IMR-90 (cell line): Measurements from ENCODE around the gene AFG3L2. TPM values are rescaled to one million over a fixed set of nuclear protein-coding genes. Genes with fewer than 3 reads are reported as not detected.

ENCODE experiments used
- ATAC-seq: fragments of 200-7000 bp; cut with Tn5 transposase; 2 replicates; pipeline ENCODE4 v1.9.1; 2020; ENCODE audit warnings: low read depth, mild to moderate bottlenecking, moderate library complexity
- BruUV-seq: library from RNA; stranded (reverse); fragments of 400-500 nt; replicated peaks from 2 replicates; lab custom pipeline; 2021; lab: Mats Ljungman, UMichigan
- CTCF ChIA-PET: fragments of 300-600 bp; formaldehyde crosslinking; extraction: SDS; loops from one replicate; lab custom pipeline; 2021; ENCODE audit warnings: antibody characterized with exemption; lab: Yijun Ruan, JAX
- POLR2A ChIA-PET: fragments of 300-600 bp; sonication (Branson Sonifier 250); formaldehyde crosslinking; loops from one replicate; lab custom pipeline; 2022; ENCODE audit warnings: antibody characterized with exemption; ENCODE audit not compliant: unreplicated experiment; lab: Charles Lee
- DNase-seq: peaks from one replicate; pipeline ENCODE4 v3.0.0; 2013
- H2AFZ ChIP-seq: replicated peaks from 2 replicates; pipeline ENCODE3; 2013; ENCODE audit warnings: low read length, mild to moderate bottlenecking; ENCODE audit not compliant: poor library complexity
- H2AK5ac ChIP-seq: 2 replicates; pipeline ENCODE4 v1.6.1; 2013; ENCODE audit warnings: low read depth, low read length, inconsistent platforms
- H2AK9ac ChIP-seq: replicated peaks from 2 replicates; pipeline ENCODE3; 2013; ENCODE audit warnings: mild to moderate bottlenecking, low read depth, low read length, moderate library complexity; ENCODE audit not compliant: poor library complexity
- H2BK120ac ChIP-seq: 2 replicates; pipeline ENCODE4 v1.6.1; 2013; ENCODE audit warnings: low read depth, low read length, inconsistent platforms
- H2BK15ac ChIP-seq: 3 replicates; pipeline ENCODE4 v1.6.1; 2013; ENCODE audit warnings: low read depth, low read length, inconsistent platforms
- H2BK20ac ChIP-seq: 2 replicates; pipeline ENCODE4 v1.6.1; 2013; ENCODE audit warnings: low read depth, mild to moderate bottlenecking, inconsistent platforms, low read length, moderate library complexity
- H2BK5ac ChIP-seq: 2 replicates; pipeline ENCODE4 v1.6.1; 2013; ENCODE audit warnings: mild to moderate bottlenecking, low read depth, low read length, inconsistent platforms; ENCODE audit not compliant: poor library complexity, severe bottlenecking
- H3K14ac ChIP-seq: replicated peaks from 2 replicates; pipeline ENCODE4 v1.6.1; 2013; ENCODE audit warnings: low read depth, low read length, inconsistent platforms
- H3K18ac ChIP-seq: 2 replicates; pipeline ENCODE4 v1.6.1; 2013; ENCODE audit warnings: low read depth, low read length, control low read depth
- H3K23ac ChIP-seq: 2 replicates; pipeline ENCODE4 v1.6.1; 2013; ENCODE audit warnings: low read depth, low read length, inconsistent platforms
- H3K27ac ChIP-seq: 2 replicates; pipeline ENCODE4 v1.5.1; 2013; ENCODE audit warnings: mild to moderate bottlenecking, control low read depth, low read length; ENCODE audit not compliant: insufficient read depth
- H3K27me3 ChIP-seq: 2 replicates; pipeline ENCODE4 v1.6.1; 2013; ENCODE audit warnings: low read length; ENCODE audit not compliant: control insufficient read depth, insufficient read depth
- H3K36me3 ChIP-seq: 2 replicates; pipeline ENCODE4 v1.6.1; 2013; ENCODE audit warnings: low read length, mixed read lengths; ENCODE audit not compliant: control insufficient read depth, insufficient read depth
- H3K4ac ChIP-seq: 2 replicates; pipeline ENCODE4 v1.6.1; 2013; ENCODE audit warnings: low read depth, low read length, inconsistent platforms
- H3K4me1 ChIP-seq: 2 replicates; pipeline ENCODE4 v1.6.1; 2013; ENCODE audit warnings: low read length, mixed read lengths; ENCODE audit not compliant: control insufficient read depth, insufficient read depth
- H3K4me2 ChIP-seq: 2 replicates; pipeline ENCODE4 v1.6.1; 2013; ENCODE audit warnings: low read depth, mild to moderate bottlenecking, control low read depth, low read length, moderate library complexity
- H3K4me3 ChIP-seq: 2 replicates; pipeline ENCODE4 v1.5.1; 2013; ENCODE audit warnings: low read depth, mild to moderate bottlenecking, control low read depth, low read length, moderate library complexity; ENCODE audit not compliant: insufficient read depth
- H3K56ac ChIP-seq: 2 replicates; pipeline ENCODE4 v1.6.1; 2013; ENCODE audit warnings: low read length, inconsistent platforms; ENCODE audit not compliant: insufficient read depth; ENCODE audit errors: extremely low read depth
- H3K79me1 ChIP-seq, 2 experiments: 2 replicates each; pipeline ENCODE4 v1.6.1; 2013; ENCODE audit warnings: low read length in 2 of 2, inconsistent platforms in 1 of 2, low read depth in 1 of 2
- H3K9ac ChIP-seq: 2 replicates; pipeline ENCODE4 v1.6.1; 2013; ENCODE audit warnings: low read depth, low read length, control low read depth
- H3K9me1 ChIP-seq: 2 replicates; pipeline ENCODE4 v1.6.1; 2013; ENCODE audit warnings: low read length, inconsistent platforms; ENCODE audit not compliant: insufficient read depth
- H3K9me3 ChIP-seq: 2 replicates; pipeline ENCODE4 v1.6.1; 2013; ENCODE audit warnings: low read length; ENCODE audit not compliant: control insufficient read depth, insufficient read depth
- H4K20me1 ChIP-seq: 2 replicates; pipeline ENCODE4 v1.6.1; 2013; ENCODE audit warnings: low read length, inconsistent platforms; ENCODE audit not compliant: insufficient read depth
- H4K5ac ChIP-seq: 2 replicates; pipeline ENCODE4 v1.6.1; 2013; ENCODE audit warnings: mild to moderate bottlenecking, low read depth, low read length, control low read depth
- H4K8ac ChIP-seq, 2 experiments: 2 replicates each; pipeline ENCODE4 v1.6.1; 2013; ENCODE audit warnings: low read depth in 2 of 2, low read length in 2 of 2, control low read depth in 1 of 2, inconsistent platforms in 1 of 2
- H4K91ac ChIP-seq: 2 replicates; pipeline ENCODE4 v1.6.1; 2013; ENCODE audit warnings: low read depth, low read length, inconsistent platforms; ENCODE audit not compliant: insufficient read depth
- MXI1 ChIP-seq: IDR thresholded peaks from 2 replicates; pipeline ENCODE4 v1.6.1; 2012; ENCODE audit warnings: low read depth, mild to moderate bottlenecking, low read length, moderate library complexity, borderline replicate concordance
- WGBS, 2 experiments: methylation state at CpG; one replicate each; pipeline versions ENCODE4 v1.1.5 to v1.1.7; 2013; ENCODE audit warnings: missing lambda C conversion rate in 2 of 2; ENCODE audit not compliant: insufficient read length in 1 of 2; ENCODE audit errors: extremely low coverage in 2 of 2; 5-methylcytosine and 5-hydroxymethylcytosine counted together
- dilution Hi-C: fragments of 300-500 bp; cut with HindIII; formaldehyde crosslinking; loops from one replicate; pipeline ENCODE4 v1.14.3; 2018; ENCODE audit warnings: low sequenced_read_pairs; ENCODE audit not compliant: unreplicated experiment
- in situ Hi-C: fragments of 300-500 bp; cut with MboI; formaldehyde crosslinking; loops from 3 replicates; pipeline ENCODE4 v1.14.3; 2019; ENCODE audit warnings: low sequenced_read_pairs, inconsistent platforms, mixed read lengths
- intact Hi-C: fragments of 100-400 bp; cut with micrococcal nuclease; formaldehyde crosslinking; loops from 2 replicates; pipeline ENCODE4 v1.10.0; 2022
- polyA plus RNA-seq, 3 experiments: library from polyadenylated mRNA; depleted of rRNA; stranded (reverse); fragments of >200 nt; gene quantifications; 2 replicates each; pipeline ENCODE4 v1.2.3, GENCODE V29; 2012; ENCODE audit warnings: low replicate concordance in 1 of 3
- total RNA-seq: library from RNA; depleted of rRNA; stranded (reverse); fragments of >200 nt; gene quantifications from 2 replicates; pipeline ENCODE4 v1.2.3, GENCODE V29; 2012

Gene AFG3L2
- total and polyA plus RNA-seq, 2 of the 4 experiments (the other 2 are of a cell fraction): 26.9 to 37.6 TPM

DNA sequence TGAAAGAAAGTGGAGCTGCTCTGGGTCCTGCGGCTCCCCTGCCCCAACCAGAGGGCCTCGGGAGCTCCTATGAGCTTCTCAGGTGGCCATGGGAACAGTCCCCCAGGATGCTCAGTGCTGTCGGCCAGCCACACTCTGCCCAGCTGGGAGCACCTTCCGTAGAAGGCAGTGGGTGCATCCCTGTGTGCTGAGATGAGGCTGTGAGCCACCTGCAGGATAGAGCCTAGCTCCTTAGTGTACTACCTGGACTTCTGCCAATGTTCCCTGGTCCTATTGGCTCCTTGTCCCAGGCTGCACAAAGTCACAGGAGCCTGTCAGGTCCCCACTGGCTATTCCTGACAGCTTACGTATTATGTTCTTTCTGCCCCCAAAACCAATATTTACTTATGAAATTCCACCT, 46.8 kb upstream of the AFG3L2 start:
- intact Hi-C loops (no loop called here), in situ Hi-C loops (no loop called here), dilution Hi-C loops (no loop called here)
- H3K23ac ChIP-seq: no peak overlapping the region
- 100% methylated on average over 1 of the region's 5 CpGs; no CpG with 5 or more reads in 1 of the 2 experiments for WGBS, 2 experiments
- H2BK120ac ChIP-seq: no peak overlapping the region
- no peak overlapping the region for H2BK5ac ChIP-seq
- no peaks in the 10 kb centered on the region for H3K27me3 ChIP-seq
- no peak overlapping the region for H3K18ac ChIP-seq
- DNase-seq: no peak
- POLR2A ChIA-PET: no interaction called here
- peaks cover 3% of the 10 kb centered on the region; the same call in 1 of the 2 replicates for H3K9me1 ChIP-seq
- H3K9me3 ChIP-seq: peaks cover 6% of the 10 kb centered on the region
- CTCF ChIA-PET: no interaction called here
- H3K27ac ChIP-seq: no peak overlapping the region
- H3K36me3 ChIP-seq: peaks cover 17% of the 10 kb centered on the region
- no peak overlapping the region for H3K14ac ChIP-seq
- no peak overlapping the region for H3K4ac ChIP-seq
- H2AFZ ChIP-seq: no peak overlapping the region
- no TSS peak for BruUV-seq
- H4K8ac ChIP-seq: no peak overlapping the region
- no peak overlapping the region for H3K9ac ChIP-seq
- no peak overlapping the region for H2AK5ac ChIP-seq
- H2BK20ac ChIP-seq: no peak overlapping the region
- H4K91ac ChIP-seq: no peak overlapping the region
- no peak overlapping the region for H4K5ac ChIP-seq
- no peaks in the 10 kb centered on the region for H4K20me1 ChIP-seq
- no peak overlapping the region for H2AK9ac ChIP-seq
- TF ChIP-seq MXI1: no peak
- no peak overlapping the region for H3K4me2 ChIP-seq
- ATAC-seq: no peak
- 0 out of 2 replicates have a peak, but pooled peaks cover 2% of the 10 kb centered on the region for H3K4me1 ChIP-seq
- H3K79me1 ChIP-seq: peaks cover 3 to 9% of the 10 kb centered on the region in 2 experiments; a peak in 3 of 4 replicates
- H2BK15ac ChIP-seq: no peak overlapping the region
- no peak overlapping the region for H3K4me3 ChIP-seq
- no peak overlapping the region for H3K56ac ChIP-seq
